Stomach (tissue), 4 donors: ENCODE results near the gene IL33.

ENCODE experiments used
- POLR2A ChIP-seq, 4 donors: fragments of 450-650 bp; IDR thresholded peaks; one replicate each; pipeline ENCODE4 v1.6.1; 2016; ENCODE audit warnings: antibody characterized with exemption in 4 of 4, control low read depth in 2 of 4, mild to moderate bottlenecking in 1 of 4, moderate library complexity in 1 of 4
- POLR2AphosphoS5 ChIP-seq, 3 donors: sonication (generic); formaldehyde crosslinking; IDR thresholded peaks; one replicate each; pipeline ENCODE4 v1.6.1; 2016; ENCODE audit warnings: antibody characterized with exemption in 3 of 3
- TF ChIP-seq, protein P1 (sequence below), 7 experiments: fragments of 450-650 bp in 4 of 7; fragments of 200-600 bp in 3 of 7; sonication (generic) in 3 of 7; IDR thresholded peaks; one replicate each; pipeline ENCODE4 v1.5.1; 2016 to 2019; ENCODE audit warnings: antibody characterized with exemption in 7 of 7, control low read depth in 2 of 7, mild to moderate bottlenecking in 1 of 7

DNA sequence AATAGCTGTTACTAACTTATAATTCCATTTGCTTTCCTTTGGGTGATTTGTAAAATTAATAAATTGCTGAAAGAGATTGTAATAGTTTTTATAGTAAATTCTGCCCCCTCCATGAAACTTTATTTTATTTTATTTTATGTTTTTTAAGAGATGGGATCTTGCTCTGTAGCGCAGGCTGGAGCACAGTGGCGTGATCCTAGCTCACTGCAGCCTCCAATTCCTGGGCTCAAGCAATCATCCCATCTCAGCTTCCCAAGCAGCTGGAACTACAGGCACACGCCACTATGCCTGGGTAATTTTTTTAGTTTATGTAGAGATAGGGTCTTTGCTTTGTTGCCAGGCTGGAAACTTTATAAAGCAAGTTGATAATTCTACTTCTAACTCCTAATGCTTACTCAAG lies 395 bp downstream of the IL33 start:
- TF ChIP-seq, protein P1, sequence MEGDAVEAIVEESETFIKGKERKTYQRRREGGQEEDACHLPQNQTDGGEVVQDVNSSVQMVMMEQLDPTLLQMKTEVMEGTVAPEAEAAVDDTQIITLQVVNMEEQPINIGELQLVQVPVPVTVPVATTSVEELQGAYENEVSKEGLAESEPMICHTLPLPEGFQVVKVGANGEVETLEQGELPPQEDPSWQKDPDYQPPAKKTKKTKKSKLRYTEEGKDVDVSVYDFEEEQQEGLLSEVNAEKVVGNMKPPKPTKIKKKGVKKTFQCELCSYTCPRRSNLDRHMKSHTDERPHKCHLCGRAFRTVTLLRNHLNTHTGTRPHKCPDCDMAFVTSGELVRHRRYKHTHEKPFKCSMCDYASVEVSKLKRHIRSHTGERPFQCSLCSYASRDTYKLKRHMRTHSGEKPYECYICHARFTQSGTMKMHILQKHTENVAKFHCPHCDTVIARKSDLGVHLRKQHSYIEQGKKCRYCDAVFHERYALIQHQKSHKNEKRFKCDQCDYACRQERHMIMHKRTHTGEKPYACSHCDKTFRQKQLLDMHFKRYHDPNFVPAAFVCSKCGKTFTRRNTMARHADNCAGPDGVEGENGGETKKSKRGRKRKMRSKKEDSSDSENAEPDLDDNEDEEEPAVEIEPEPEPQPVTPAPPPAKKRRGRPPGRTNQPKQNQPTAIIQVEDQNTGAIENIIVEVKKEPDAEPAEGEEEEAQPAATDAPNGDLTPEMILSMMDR (IDR thresholded peaks at IDR 0.05) = no peak
- TF ChIP-seq POLR2A (IDR thresholded peaks at IDR 0.05) (no peak), POLR2AphosphoS5 (IDR thresholded peaks at IDR 0.05) (no peak)
